Upper lobe of left lung (tissue), 4 donors: ENCODE measurements around the gene SUPT20HL2.

Experiments used
- POLR2A ChIP-seq, 4 donors: fragments of 450-650 bp; IDR thresholded peaks; one replicate each; pipeline ENCODE4 v1.5.1; 2016 to 2017; ENCODE audit warnings: antibody characterized with exemption in 4 of 4, mild to moderate bottlenecking in 2 of 4
- TF ChIP-seq, protein P1 (sequence below), 6 experiments: fragments of 450-650 bp in 4 of 6; fragments of 200-600 bp in 2 of 6; sonication (generic) in 2 of 6; IDR thresholded peaks; one replicate each; pipeline ENCODE4 v1.5.1; 2016 to 2019; ENCODE audit warnings: antibody characterized with exemption in 6 of 6

DNA sequence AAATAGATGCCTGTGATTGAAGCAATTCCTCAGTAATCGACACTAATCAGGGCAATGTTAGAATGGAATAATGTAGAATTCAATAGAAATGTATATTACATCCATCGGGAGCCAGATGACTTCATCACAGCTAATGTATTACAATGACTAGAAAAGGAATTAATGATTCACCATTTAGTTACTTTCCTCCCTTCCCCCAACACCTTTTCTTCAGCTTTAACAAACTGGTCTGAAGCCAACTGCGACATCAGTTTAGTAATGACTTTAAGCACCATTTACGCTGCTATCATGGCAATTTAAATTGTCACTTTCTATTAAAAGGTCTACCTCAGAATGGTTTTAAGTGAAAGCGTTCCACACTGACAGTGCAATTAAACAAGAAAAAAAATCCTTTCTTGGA is 45.1 kb downstream of the SUPT20HL2 start:
- TF ChIP-seq, protein P1, sequence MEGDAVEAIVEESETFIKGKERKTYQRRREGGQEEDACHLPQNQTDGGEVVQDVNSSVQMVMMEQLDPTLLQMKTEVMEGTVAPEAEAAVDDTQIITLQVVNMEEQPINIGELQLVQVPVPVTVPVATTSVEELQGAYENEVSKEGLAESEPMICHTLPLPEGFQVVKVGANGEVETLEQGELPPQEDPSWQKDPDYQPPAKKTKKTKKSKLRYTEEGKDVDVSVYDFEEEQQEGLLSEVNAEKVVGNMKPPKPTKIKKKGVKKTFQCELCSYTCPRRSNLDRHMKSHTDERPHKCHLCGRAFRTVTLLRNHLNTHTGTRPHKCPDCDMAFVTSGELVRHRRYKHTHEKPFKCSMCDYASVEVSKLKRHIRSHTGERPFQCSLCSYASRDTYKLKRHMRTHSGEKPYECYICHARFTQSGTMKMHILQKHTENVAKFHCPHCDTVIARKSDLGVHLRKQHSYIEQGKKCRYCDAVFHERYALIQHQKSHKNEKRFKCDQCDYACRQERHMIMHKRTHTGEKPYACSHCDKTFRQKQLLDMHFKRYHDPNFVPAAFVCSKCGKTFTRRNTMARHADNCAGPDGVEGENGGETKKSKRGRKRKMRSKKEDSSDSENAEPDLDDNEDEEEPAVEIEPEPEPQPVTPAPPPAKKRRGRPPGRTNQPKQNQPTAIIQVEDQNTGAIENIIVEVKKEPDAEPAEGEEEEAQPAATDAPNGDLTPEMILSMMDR (IDR thresholded peaks at IDR 0.05), result no peak
- TF ChIP-seq POLR2A (IDR thresholded peaks at IDR 0.05), result no peak
